ENCODE data around the gene HSPA1L. TPM values are rescaled to one million over a fixed set of nuclear protein-coding genes. Genes with fewer than 3 reads are reported as not detected.
A peak's percentile ranks its signal among the peaks of the same experiment; 100 is the strongest.

Gene HSPA1L
- total RNA-seq, 4 donors from 2014 or later = 0.88 to 1.7 (median 1.5) TPM; not detected in 1

DNA sequence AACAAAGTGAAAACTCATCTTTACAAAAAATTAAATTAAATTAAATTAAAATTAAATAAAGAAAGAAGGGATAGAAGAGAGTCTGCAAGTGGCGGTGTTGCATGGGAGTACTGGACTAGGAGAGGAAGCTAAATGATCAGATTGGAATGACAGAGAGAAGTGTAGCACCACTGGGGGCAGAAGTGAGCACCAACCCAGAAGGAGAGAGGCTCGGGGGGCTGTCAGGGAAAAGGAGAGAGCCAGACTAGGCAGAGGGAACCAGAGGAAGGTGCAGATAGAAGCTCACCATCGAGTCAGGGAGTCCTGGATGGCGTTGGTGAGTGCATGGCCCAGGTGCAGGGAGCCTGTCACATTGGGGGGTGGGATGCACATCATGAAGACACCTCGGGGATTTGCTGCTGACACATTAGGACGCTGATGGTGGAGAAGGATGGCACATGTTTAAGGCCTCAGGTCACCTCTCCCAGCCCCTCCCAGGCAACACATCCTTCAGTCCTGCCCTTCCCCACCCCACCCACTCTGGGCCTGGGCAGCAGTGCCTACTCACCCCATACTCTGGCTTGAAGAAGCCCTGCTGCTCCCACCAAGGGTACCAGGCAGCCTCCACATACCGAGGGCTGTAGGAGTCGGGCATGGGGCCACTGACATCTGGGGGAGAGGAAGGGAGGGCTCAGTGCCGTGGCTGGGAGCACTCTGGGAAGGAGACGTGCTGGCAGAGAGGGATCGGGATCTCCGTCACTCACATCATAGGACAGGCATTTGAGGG lies 23.6 kb downstream of the HSPA1L start:
- TF ChIP-seq, protein P1, sequence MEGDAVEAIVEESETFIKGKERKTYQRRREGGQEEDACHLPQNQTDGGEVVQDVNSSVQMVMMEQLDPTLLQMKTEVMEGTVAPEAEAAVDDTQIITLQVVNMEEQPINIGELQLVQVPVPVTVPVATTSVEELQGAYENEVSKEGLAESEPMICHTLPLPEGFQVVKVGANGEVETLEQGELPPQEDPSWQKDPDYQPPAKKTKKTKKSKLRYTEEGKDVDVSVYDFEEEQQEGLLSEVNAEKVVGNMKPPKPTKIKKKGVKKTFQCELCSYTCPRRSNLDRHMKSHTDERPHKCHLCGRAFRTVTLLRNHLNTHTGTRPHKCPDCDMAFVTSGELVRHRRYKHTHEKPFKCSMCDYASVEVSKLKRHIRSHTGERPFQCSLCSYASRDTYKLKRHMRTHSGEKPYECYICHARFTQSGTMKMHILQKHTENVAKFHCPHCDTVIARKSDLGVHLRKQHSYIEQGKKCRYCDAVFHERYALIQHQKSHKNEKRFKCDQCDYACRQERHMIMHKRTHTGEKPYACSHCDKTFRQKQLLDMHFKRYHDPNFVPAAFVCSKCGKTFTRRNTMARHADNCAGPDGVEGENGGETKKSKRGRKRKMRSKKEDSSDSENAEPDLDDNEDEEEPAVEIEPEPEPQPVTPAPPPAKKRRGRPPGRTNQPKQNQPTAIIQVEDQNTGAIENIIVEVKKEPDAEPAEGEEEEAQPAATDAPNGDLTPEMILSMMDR (IDR thresholded peaks at IDR 0.05) = peak in 4 of 6 experiments; percentile 43 to 54 (median 48)
- TF ChIP-seq POLR2A (IDR thresholded peaks at IDR 0.05) = no peak
- no peaks in the 10 kb centered on the region for H3K27me3 ChIP-seq
- H3K27ac ChIP-seq = peak overlapping the region in 1 of 4 donors; percentile 46
- H3K36me3 ChIP-seq = peaks cover 0 to 8% (median 0%) of the 10 kb centered on the region in 3 donors
- DNase-seq = peak in 1 of 3 donors; percentile 50
- H3K9me3 ChIP-seq = no peaks in the 10 kb centered on the region
- peaks cover 0 to 15% (median 9%) of the 10 kb centered on the region in 4 donors for H3K4me1 ChIP-seq
- no peak overlapping the region for H3K4me3 ChIP-seq

DNA sequence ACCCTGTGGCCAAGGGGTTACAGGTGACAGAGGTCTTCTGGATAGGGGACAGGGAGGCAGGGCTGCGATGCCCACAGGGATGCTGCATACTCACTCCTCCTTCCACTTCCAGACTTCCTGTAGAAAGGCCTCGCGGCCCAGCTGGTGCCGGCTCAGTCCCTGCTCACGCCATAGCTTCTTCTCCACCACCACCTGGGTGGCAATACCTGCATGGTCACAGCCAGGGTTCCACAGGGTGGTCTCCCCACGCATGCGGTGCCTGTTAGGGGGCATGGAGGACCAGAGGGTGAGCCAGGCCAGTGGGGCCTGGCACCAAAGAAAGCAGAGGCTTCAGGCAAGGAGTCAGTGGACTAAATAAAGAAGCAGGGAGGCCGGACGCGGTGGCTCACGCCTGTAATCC lies 29.6 kb downstream of the HSPA1L start:
- H3K36me3 ChIP-seq = peaks cover 0 to 56% (median 0%) of the 10 kb centered on the region in 3 donors
- TF ChIP-seq, protein P1 (IDR thresholded peaks at IDR 0.05) = no peak
- no peak for TF ChIP-seq POLR2A (IDR thresholded peaks at IDR 0.05)
- H3K27ac ChIP-seq = no peak overlapping the region
- no peaks in the 10 kb centered on the region for H3K4me1 ChIP-seq
- no peaks in the 10 kb centered on the region for H3K9me3 ChIP-seq
- no peaks in the 10 kb centered on the region for H3K27me3 ChIP-seq
- H3K4me3 ChIP-seq = no peak overlapping the region
- DNase-seq = no peak

DNA sequence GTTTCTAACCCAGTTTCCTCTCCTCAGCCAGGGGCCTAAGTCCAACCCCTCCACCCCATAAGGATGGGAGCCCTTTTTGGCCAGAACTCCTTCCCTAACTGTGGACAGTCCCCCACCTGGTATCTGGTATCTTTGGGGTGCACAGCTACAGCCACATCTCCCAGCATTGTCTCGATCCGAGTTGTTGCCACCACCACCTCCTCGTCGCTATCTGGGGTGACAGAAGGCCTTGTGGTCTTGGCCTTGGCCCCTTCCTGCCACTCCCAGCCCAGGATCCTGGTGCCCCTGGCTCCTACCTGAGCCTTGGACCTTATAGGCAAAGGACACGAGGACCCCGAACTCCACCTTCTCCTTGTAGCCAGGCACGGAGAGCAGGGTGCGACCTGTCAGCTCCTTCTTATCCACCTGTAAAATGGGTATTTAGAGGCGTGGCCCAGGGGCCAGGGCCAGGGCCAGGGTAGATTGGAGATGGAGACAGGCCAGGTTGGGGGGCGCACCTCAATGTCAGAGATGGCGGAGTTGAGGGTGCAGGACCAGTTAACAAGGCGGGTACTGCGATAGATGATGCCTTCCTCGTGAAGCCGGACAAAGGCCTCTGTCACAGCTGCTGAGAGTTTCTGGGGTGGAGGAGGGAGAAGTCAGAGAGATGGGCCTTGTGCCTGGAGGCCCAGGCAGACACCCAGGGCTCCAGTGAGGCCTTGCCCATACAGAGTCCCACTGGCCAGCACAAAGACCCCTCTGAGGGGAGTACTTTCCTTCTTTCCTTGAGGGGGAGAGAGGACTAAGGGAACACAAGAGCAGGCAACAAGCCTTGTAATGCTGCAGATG lies 30.8 kb downstream of the HSPA1L start:
- Histone ChIP-seq H3K27ac (no peak overlapping the region), H3K27me3 (no peaks in the 10 kb centered on the region), H3K4me1 (no peaks in the 10 kb centered on the region), H3K36me3 (peaks cover 0 to 67% (median 0%) of the 10 kb centered on the region in 3 donors), H3K4me3 (no peak overlapping the region), H3K9me3 (no peaks in the 10 kb centered on the region)
- TF ChIP-seq, protein P1 (IDR thresholded peaks at IDR 0.05) = no peak
- no peak for DNase-seq

DNA sequence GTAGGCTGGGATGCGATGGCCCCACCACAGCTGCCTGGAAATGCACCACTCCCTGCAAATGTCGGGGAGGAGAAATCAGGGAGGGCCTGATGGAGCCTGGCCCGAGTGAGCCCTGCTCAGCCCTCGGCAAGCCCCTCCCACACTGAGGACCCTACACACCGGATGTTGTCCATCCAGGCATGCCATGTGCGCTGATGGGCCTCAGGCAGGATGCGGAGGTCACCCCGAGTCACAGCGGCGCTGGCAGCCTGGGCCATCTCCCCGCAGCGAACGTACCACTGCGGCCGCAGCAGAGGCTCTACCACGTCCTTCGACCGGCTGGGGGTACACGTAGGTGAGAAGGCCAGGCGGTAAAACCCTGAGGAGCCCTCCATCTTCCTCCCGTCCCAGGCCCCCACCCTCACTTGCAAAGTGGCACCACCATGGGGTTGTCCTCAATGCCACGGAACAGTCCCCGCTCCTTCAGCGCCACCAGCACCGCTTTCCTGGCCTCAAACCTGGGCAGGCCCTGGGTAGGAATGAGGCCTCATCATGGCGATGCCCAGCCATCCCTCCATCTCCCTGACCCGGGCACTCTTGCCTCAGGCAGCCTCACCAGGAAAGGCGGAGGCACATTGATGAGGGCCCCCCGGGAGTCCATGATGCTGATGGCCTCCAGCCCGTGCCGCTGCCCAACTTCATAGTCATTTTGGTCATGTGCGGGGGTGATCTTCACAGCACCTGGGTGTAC lies 32.8 kb downstream of the HSPA1L start:
- peaks cover 0 to 81% (median 0%) of the 10 kb centered on the region in 3 donors for H3K36me3 ChIP-seq
- peaks cover 0 to 2% (median under 1%) of the 10 kb centered on the region in 4 donors for H3K4me1 ChIP-seq
- TF ChIP-seq, protein P1 (IDR thresholded peaks at IDR 0.05) = no peak
- no peak for TF ChIP-seq POLR2A (IDR thresholded peaks at IDR 0.05)
- no peak for DNase-seq
- H3K27ac ChIP-seq = no peak overlapping the region
- H3K4me3 ChIP-seq = no peak overlapping the region
- no peaks in the 10 kb centered on the region for H3K9me3 ChIP-seq
- H3K27me3 ChIP-seq = no peaks in the 10 kb centered on the region
